Fibroblast of skin of abdomen (primary cell): Measurements from ENCODE around the gene ADRA2B.
"Not testable (repeated sequence)": the region's sequence is repeated elsewhere in the genome, so short reads cannot be mapped to it uniquely, and the experiment has no call there.

Experiments used
- DNase-seq: peaks from one replicate; pipeline ENCODE4 v3.0.0-alpha.2; 2013

The ADRA2B gene

DNA sequence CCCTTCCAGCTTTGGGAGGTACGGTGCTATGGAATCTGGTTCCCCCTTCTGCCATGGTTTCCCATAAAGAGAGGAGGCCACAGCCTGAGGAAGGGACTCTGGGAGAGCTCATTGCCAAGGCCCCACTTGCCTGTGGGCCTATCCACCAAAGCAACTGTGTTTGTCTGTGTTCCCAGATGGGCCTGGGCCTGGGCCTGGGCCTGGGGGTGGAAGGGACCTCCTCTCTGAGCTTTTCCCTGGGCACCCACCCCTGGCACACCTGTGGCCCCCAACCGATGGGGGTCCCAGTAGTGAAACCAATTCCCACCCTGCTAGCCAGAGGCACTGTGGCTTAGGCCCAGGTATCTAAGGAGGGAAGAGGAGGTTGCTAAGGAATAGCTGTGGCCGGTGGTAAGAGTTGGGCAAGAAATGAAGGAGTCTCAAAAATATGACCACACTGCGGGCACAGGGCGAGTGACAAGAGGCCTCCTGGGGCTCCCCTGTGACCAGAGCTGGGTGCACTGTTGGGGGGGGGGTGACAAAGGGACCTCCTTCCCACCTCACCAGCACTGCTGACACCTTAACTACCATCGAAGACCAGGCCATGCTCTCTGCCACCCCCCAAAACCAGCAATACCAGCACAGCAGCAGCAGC, 33.8 kb upstream of the ADRA2B start:
- no peak for DNase-seq

DNA sequence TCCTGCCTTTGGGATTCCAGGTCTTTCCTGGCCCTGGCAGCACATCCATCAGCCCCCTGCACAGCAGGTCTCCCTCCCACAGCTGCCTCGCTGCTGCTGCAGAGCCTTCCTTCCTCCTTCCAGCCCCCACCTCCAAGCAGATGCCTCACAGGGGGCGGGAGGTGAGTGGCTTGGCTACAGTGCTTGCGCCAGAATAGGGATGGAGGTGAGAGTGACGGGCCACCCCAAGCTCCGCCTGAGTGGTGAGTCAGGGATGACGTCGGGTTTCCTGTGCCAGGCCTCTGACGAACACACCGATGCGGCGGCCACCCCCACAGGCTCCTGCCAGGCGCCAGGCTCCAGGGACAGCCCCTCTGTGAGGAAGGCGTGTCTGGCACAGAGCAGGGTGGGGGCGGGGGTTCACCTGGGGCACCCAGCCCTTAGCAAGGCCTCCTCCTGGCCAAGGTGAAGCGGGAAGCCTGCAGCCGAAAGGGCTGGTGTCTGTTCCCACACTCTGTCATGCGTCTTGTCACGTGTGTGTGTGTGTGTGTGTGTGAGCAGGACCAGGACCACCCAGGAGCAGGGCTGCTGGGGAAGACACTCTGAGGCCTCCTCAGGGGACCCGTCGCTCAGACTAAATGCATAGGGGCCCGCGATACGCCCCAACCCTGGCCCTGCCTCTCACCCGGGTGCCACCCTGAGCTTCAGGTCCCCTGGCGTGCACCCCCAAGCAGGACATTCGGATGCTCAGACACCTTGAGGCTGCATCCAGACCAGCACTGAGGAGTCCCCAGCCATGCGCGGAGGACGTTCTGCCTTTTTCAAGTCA, 32.2 kb upstream of the ADRA2B start:
- peak; percentile 85 for DNase-seq

DNA sequence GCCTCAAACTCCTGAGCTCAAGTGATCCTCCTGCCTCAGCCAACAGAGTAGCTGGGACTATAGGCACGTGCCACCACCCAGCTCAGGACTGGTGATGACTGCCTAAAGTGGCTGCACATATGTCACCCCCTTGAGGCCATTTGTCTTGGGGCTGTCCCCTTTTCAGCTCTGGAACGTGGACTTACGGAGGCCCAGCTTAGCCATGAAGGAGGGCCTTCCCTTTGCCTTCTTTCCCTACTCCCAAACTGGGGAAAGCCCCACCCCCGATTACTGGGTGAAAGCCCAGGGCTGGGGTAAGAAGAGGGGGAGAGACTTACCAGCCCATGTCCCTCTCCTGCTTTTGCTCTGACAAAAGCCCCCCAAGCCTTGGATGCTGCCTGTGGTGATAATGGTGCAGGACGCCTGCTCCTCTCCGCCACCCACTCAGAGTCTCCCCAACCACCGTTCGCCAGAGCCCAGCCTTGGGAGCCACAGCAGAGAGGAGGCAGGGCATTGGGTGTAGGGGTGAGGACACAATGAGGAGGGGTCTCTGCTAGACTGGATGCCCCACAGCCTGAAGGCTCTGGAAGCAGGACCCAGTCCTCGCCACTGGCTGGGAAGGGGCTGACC, 31.3 kb upstream of the ADRA2B start:
- no peak for DNase-seq

- no peak for DNase-seq
Observed at GRCh38 chr2:96146881-96147592, 30.7 kb upstream of the ADRA2B start.

DNA sequence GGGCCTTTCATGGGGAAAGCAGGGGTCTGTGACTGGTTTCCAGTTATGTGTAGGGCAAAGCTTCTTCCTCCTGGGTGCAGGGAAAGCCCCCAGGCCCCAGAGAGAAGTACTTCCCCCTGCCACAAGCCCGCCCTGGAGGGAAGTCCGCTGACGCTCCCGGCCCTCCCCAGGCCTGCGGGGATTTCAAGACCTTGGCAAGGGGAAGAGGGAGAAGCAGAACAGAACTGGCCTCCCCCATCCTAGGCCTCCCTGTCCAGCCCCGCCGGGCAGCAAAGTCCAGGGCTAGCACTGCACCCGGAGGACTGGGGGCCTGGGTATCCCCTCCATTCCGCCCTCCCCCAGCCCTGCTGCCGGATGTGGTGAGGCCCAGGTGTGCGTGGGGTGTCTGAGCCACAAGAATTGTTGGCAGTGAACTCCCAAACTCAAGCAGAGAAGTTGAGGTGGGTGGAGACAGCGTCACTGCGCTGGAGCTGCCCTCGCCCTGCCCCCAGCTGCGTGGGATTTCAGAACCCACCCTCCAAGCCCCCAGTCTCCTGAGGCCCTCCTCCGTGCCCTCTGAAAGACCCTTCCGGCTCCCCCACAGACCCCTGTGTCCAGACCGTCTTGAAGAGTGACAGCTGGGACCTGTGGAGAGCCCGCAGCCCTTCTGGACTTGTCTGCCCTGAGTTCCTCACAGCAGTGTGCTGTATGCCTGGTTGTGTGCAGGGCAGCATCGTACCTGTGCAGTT, 29.9 kb upstream of the ADRA2B start:
- DNase-seq, result no peak

GRCh38 chr2:96145848-96146152, 29.4 kb upstream of the ADRA2B start:
- no peak for DNase-seq

DNA sequence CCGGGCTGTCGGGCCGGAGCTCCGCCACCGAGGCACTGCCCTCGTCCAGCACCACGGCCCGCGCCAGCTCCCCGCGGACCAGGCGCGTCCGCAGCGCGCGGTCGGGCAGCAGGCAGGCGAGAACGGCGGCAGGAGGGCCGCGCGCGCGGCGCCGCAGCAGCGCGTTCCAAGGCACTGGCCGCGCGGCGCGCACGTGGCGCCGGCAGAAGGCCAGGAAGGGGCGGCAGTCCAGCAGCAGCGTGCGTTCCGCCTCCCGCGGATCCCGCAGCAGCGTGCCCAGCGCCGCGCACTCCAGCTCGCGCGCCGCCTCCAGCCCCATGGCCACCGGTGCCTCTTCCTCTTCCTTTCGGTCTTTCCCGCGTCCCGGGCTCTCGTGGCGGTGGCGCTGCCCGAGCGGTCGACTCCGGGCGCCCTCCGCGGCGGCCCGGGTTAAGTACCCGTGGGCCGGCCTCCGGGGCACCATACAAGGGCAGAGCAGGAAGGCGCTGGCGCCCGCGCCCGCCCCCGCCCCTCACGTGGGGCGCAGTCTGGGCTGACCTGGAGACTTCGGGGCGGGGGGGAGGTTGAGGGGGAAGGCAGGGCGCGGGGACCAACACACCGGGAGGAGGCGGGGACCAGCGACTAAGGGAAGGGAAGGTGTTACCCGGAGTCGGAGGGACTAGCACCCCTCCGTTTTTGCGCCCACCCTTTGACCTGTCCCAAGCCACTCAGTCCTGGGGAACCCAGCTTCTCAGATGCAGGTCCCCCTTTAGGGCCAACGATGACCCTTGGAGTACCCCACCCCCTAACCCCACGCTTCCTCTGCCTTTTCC, 28.9 kb upstream of the ADRA2B start, which contains the start of gene DUSP2:
Gene DUSP2 (minus strand): TSS at position 405 of the 812 bp plus-strand sequence. CDS start 86 bp downstream, at position 319.
- peak; percentile 62 for DNase-seq

- DNase-seq, result no peak
Observed at GRCh38 chr2:96144481-96145035, 28.2 kb upstream of the ADRA2B start.

DNA sequence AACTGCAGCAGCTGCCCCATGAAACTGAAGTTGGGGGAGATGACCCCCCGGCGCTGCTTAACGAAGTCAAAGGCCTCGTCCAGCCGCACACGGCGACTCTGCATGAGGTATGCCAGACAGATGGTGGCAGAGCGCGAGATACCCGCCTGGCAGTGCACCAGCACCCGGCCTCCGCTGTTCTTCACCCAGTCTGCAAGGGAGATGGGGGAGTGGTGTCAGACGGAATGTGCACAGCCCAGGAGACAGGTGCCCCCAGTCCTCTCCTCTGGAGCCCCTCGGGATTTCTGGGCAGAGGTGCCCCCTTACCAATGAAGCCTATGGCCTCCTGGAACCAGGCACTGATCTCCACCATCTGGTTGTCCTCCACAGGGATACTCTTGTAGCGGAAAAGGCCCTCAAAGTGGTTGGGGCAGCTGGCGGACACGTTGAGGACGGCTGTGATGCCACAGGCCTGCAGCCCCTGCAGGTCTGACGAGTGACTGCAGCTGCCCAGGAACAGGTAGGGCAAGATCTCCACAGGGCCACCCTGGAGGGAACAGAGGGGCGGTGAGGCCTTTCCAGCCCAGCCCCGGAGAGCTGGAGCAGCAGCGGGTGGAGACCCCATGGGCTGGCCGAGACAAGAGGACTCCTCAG, 27.6 kb upstream of the ADRA2B start:
- DNase-seq, result no peak

DNA sequence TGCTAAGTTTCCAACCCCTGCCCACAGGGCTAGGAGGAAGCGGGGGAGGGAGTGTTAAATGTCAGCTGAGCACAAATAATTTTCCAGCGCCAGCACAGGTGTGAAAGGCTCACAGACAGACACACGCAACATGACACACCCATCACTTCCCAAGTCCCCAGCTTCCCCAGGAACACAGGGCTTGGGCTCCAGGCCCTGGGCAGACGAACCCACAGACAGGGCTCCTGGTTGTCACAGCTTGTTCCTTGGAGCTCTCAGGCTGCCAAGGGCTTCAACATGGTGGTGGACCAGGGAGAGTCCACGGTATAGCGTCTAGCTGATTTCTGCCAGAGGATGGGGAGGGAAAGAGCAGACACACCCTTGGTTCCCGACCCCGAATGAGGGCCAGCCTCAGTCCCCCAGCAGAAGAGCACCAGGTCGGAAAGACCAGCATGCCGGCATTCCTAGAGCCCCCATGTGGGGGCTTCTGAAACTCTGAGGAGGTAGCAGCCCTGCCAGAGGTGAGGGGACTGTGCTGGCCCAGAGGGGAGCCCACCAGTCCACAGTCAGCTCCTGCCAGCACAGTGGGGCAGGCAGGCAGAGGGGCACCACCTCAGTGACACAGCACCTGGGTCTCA, 27.0 kb upstream of the ADRA2B start:
- no peak for DNase-seq

DNA sequence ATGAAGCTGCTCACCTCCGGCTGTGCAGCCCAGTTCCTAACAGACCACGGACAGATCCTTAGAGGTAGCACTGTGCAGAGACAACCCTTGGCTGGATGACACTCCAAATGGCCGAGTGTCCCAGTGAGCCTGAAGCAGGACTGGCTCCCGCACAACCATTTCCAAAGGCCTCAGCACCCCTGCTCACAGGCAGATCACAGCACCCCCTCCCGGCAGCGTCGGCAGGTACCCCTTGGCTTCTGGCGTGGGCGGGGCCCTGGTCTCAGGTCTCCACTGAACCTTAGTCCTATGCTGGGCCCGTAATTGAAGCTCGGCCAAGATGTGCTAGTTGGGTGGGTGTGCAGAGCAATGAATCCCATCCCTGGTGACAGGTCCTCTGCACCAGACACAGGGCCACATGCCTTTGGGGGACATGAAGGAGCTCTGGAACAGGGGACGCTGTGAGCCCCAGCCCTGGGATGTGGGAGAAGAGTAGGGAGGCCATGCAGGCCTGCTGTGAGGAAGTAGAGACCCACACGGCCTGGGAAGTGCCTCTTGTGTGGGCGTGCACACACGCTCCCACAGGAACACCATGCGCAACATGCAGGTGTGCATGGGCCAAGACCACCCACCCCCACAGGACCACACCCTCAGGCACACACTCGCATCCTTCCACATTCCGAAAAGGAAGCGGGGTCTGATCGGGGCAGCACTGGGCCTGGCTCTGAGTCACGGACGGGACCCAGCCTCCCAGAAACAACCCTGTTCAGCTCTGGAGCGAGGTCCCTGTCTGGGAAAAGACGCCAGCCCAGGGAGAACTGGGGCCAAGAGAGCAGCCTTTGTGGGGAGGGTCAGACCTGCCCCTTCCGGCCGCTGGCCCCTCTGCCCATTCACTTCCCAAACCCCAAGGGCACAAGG, 26.1 kb upstream of the ADRA2B start:
- no peak for DNase-seq

GRCh38 chr2:96141624-96141967, 25.2 kb upstream of the ADRA2B start:
- not testable (repeated sequence) for DNase-seq

DNA sequence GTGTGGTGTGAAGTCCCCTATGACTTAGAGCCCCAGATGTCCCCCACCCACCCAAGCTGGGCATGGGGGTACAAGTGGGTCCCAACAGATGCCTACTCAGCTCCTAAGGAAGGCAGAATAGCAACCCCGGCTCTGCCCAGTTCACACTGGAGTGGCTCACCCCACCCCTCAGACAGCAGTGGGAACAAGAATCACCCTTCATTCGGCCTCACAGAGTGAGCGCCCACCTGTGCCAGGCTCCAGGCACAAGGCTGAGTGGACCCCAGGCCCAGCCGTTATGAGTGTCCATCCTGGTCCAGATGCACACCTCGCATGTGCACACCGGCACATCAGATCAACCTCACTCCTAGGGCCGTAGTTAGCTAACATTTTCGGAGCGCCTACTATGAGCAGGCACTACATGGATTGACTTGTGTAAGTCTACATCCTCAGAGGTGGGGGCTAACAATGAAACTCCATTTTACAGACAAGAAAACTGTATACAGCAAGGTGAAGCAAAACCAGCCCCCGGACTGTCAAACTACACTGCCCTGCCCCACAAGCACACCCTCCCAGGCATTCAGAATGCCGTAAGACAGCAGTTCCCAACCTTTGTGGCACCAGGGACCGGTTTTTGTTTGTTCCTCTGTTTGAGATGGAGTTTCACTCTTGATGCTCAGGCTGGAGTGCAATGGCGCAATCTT, 24.7 kb upstream of the ADRA2B start:
- DNase-seq, result no peak

DNA sequence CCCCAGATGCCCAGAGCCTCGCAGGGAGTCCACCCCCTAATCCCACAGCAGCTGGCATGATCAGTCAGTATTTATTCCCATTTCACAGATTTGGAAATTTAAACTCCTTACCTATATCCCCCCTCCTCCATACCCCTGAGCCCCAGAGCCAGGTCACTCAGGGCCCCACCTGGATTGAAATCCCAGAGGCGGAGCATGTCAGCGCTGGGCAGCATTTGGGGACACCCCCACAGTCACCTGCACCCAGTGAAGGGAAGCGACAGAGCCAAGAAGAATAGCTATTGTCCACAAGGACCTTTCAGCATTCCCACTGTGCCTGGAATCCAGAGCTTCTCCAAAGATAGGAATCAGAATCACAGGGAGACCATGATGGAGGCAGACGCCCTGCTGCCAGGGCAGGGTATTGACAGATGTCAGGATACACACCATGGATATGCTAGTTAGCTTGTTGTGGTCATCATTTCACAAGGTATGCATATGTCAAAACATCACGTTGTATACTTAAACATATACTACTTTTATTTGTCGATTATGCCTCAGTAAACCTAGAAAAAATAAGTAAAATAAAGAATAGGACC, 22.9 kb upstream of the ADRA2B start:
- DNase-seq, result no peak

GRCh38 chr2:96138179-96139145, 22.1 kb upstream of the ADRA2B start, which contains the start of gene ASTL:
TSS of gene ASTL (minus strand) at chr2:96138502. CDS start at chr2:96138436, 66 bp downstream.
- DNase-seq, result peak; percentile 26

GRCh38 chr2:96137321-96138178, 21.2 kb upstream of the ADRA2B start:
- no peak for DNase-seq
